Esophagus squamous epithelium (tissue), 5 donors: ENCODE measurements around the gene RAPGEF5. TPM values are rescaled to one million over a fixed set of nuclear protein-coding genes. Genes with fewer than 3 reads are reported as not detected.
A peak's percentile ranks its signal among the peaks of the same experiment; 100 is the strongest.

Experiments
- DNase-seq: peaks from one replicate; lab custom pipeline; 2025; lab: John Stamatoyannopoulos, UW
- H3K27ac ChIP-seq, 4 donors: fragments of 200-600 bp; sonication (generic); one replicate each; pipeline ENCODE4 v1.5.1; 2016 to 2019; ENCODE audit warnings: mild to moderate bottlenecking in 1 of 4
- H3K27me3 ChIP-seq, 4 donors: fragments of 200-600 bp; sonication (generic); 1 replicate in 3 of 4; 2 replicates in 1 of 4; pipeline versions ENCODE4 v1.5.1 to v1.6.0; 2017 to 2021; ENCODE audit warnings: antibody characterized with exemption in 1 of 4
- H3K36me3 ChIP-seq, 3 donors: fragments of 200-600 bp; sonication (generic); one replicate each; pipeline ENCODE4 v1.5.1; 2016 to 2019
- H3K4me1 ChIP-seq, 3 donors: fragments of 200-600 bp; sonication (generic); one replicate each; pipeline ENCODE4 v1.5.1; 2017 to 2019
- H3K4me3 ChIP-seq, 4 donors: fragments of 200-600 bp; sonication (generic); 1 replicate in 3 of 4; 2 replicates in 1 of 4; pipeline ENCODE4 v1.5.1; 2016 to 2019; ENCODE audit warnings: mild to moderate bottlenecking in 2 of 4, moderate library complexity in 1 of 4
- H3K9me3 ChIP-seq, 3 donors: fragments of 200-600 bp; sonication (generic); one replicate each; pipeline ENCODE4 v1.5.1; 2016 to 2019
- POLR2A ChIP-seq, 4 donors: fragments of 450-650 bp; IDR thresholded peaks; one replicate each; pipeline ENCODE4 v1.6.1; 2017; ENCODE audit warnings: antibody characterized with exemption in 4 of 4, mild to moderate bottlenecking in 4 of 4, moderate library complexity in 3 of 4
- WGBS, 2 donors: methylation state at CpG; one replicate each; pipeline ENCODE4 v1.1.5; 2018; 5-methylcytosine and 5-hydroxymethylcytosine counted together
- intact Hi-C: fragments of 100-400 bp; cut with DNase I; formaldehyde crosslinking; loops from one replicate; pipeline ENCODE4 v1.15.0; 2022
- total RNA-seq, 4 donors: library from RNA; depleted of rRNA; stranded (reverse); fragments of >200 nt; gene quantifications; one replicate each; pipeline ENCODE4 v1.1.0, GENCODE V29; 2016
- TF ChIP-seq, protein P1 (sequence below), 6 experiments: fragments of 450-650 bp in 4 of 6; fragments of 200-600 bp in 2 of 6; sonication (generic) in 2 of 6; IDR thresholded peaks; one replicate each; pipeline ENCODE4 v1.5.1; 2016 to 2019; ENCODE audit warnings: antibody characterized with exemption in 6 of 6, mild to moderate bottlenecking in 4 of 6, moderate library complexity in 4 of 6
- donor health status: DM: yes; HTN: yes; CAD: no.

RAPGEF5 gene
- total RNA-seq, 4 donors from 2014 or later = 16.9 to 50.5 (median 38.4) TPM

- H3K27ac ChIP-seq = peak overlapping the region in 3 of 4 donors; percentile 72 to 91 (median 90)
- TF ChIP-seq, protein P1, sequence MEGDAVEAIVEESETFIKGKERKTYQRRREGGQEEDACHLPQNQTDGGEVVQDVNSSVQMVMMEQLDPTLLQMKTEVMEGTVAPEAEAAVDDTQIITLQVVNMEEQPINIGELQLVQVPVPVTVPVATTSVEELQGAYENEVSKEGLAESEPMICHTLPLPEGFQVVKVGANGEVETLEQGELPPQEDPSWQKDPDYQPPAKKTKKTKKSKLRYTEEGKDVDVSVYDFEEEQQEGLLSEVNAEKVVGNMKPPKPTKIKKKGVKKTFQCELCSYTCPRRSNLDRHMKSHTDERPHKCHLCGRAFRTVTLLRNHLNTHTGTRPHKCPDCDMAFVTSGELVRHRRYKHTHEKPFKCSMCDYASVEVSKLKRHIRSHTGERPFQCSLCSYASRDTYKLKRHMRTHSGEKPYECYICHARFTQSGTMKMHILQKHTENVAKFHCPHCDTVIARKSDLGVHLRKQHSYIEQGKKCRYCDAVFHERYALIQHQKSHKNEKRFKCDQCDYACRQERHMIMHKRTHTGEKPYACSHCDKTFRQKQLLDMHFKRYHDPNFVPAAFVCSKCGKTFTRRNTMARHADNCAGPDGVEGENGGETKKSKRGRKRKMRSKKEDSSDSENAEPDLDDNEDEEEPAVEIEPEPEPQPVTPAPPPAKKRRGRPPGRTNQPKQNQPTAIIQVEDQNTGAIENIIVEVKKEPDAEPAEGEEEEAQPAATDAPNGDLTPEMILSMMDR (IDR thresholded peaks at IDR 0.05) = no peak
- no peak for TF ChIP-seq POLR2A (IDR thresholded peaks at IDR 0.05)
- WGBS, 2 donors = 40 to 46% methylated on average over 5 of the region's 5 CpGs
- peaks cover 0 to 19% (median 0%) of the 10 kb centered on the region in 4 donors for H3K27me3 ChIP-seq
- H3K36me3 ChIP-seq = no peaks in the 10 kb centered on the region
- no peak for DNase-seq
- peaks cover 0 to 44% (median 3%) of the 10 kb centered on the region in 3 donors for H3K4me1 ChIP-seq
- intact Hi-C loops = no loop called here
- peak overlapping the region; percentile 60 to 82 (median 78) for H3K4me3 ChIP-seq
- no peaks in the 10 kb centered on the region for H3K9me3 ChIP-seq
Measured at GRCh38 chr7:22355620-22356009, 1.3 kb downstream of the RAPGEF5 start.

DNA sequence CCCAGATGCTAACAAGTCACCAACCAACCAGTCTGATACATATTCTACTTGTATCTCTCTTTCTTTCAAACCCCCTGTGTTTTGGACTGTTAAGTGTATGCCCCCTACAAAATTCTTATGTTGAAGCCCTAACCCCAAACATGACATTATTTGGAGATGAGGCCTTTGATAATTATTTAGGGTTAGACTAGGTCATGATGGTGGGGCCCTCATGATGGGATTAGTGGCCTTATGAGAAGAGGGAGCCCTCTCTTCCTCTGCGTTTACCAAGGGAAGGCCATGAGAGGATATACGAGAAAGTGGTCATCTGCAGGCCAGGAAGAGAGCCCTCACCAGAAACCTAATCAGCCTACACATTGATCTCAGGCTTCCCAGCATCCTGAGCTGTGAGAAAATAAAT, 2.5 kb downstream of the RAPGEF5 start:
- peak overlapping the region in 2 of 4 donors; percentile 81 to 82 for H3K4me3 ChIP-seq
- 66 to 85% methylated on average over 2 of the region's 2 CpGs for WGBS, 2 donors
- DNase-seq = no peak

GRCh38 chr7:22352887-22353286, 4.1 kb downstream of the RAPGEF5 start:
- WGBS, 2 donors = 91 to 95% methylated on average over 4 of the region's 4 CpGs
- Histone ChIP-seq H3K36me3 (no peaks in the 10 kb centered on the region), H3K27ac (no peak overlapping the region), H3K4me3 (no peak overlapping the region), H3K9me3 (no peaks in the 10 kb centered on the region), H3K4me1 (peaks cover 0 to 50% (median 3%) of the 10 kb centered on the region in 3 donors), H3K27me3 (peaks cover 0 to 19% (median 0%) of the 10 kb centered on the region in 4 donors)
- intact Hi-C loops = no loop called here
- DNase-seq = no peak
- TF ChIP-seq, protein P1 (IDR thresholded peaks at IDR 0.05) = no peak
- no peak for TF ChIP-seq POLR2A (IDR thresholded peaks at IDR 0.05)

More for the DNA sequence above, 2.5 kb downstream of the RAPGEF5 start:
- intact Hi-C loops = no loop called here
- TF ChIP-seq, protein P1 (IDR thresholded peaks at IDR 0.05) = no peak
- TF ChIP-seq POLR2A (IDR thresholded peaks at IDR 0.05) = no peak
- Histone ChIP-seq H3K9me3 (no peaks in the 10 kb centered on the region), H3K27me3 (peaks cover 0 to 19% (median 0%) of the 10 kb centered on the region in 4 donors), H3K4me1 (peaks cover 0 to 46% (median 3%) of the 10 kb centered on the region in 3 donors), H3K36me3 (no peaks in the 10 kb centered on the region), H3K27ac (no peak overlapping the region)

- Histone ChIP-seq H3K4me3 (no peak overlapping the region), H3K27ac (no peak overlapping the region), H3K4me1 (peaks cover 0 to 44% (median 3%) of the 10 kb centered on the region in 3 donors), H3K36me3 (no peaks in the 10 kb centered on the region), H3K9me3 (no peaks in the 10 kb centered on the region), H3K27me3 (peaks cover 0 to 11% (median 0%) of the 10 kb centered on the region in 4 donors)
- no peak for DNase-seq
- no peak for TF ChIP-seq POLR2A (IDR thresholded peaks at IDR 0.05)
- TF ChIP-seq, protein P1 (IDR thresholded peaks at IDR 0.05) = no peak
- intact Hi-C loops = no loop called here
- 45 to 52% methylated on average over 2 of the region's 2 CpGs for WGBS, 2 donors
Measured at GRCh38 chr7:22351878-22352277, 5.1 kb downstream of the RAPGEF5 start.

DNA sequence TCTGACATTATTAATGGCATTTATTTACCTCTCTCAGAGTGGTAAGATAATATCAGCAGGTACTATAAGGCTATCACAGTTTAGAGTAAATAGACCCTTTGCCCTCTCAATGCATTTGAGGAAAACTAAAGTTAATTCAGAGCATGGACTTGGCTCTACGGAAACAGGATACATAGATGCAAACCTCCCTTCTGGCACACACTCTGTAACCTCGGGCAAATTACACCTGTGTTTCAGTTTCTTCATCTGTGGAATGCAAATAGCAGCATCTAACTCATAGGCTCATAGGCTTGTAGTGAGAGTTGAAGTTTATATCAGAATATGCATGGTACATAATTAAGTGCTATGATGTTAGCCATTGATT, 5.6 kb downstream of the RAPGEF5 start:
- no peak for DNase-seq
- H3K27ac ChIP-seq = no peak overlapping the region
- WGBS, 2 donors = 33 to 45% methylated on average over 2 of the region's 2 CpGs
- H3K4me3 ChIP-seq = no peak overlapping the region
- peaks cover 0 to 46% (median 3%) of the 10 kb centered on the region in 3 donors for H3K4me1 ChIP-seq
- peaks cover 0 to 6% (median 0%) of the 10 kb centered on the region in 4 donors for H3K27me3 ChIP-seq
- H3K9me3 ChIP-seq = no peaks in the 10 kb centered on the region
- no peaks in the 10 kb centered on the region for H3K36me3 ChIP-seq
- intact Hi-C loops = no loop called here
- no peak for TF ChIP-seq POLR2A (IDR thresholded peaks at IDR 0.05)
- TF ChIP-seq, protein P1 (IDR thresholded peaks at IDR 0.05) = no peak
